Measurements from ENCODE around the gene PSME4. TPM values are rescaled to one million over a fixed set of nuclear protein-coding genes. Genes with fewer than 3 reads are reported as not detected.
"Not testable (repeated sequence)": the region's sequence is repeated elsewhere in the genome, so short reads cannot be mapped to it uniquely, and the experiment has no call there.

PSME4 gene
- total and polyA plus RNA-seq, 7 donors = 55.2 to 189 (median 113) TPM

- Histone ChIP-seq H3K9me3 (no peaks in the 10 kb centered on the region), H3K4me3 (no peak overlapping the region), H3K27me3 (ENCODE audit: insufficient read depth in 3 of 3, low read length in 2 of 3) (no peaks in the 10 kb centered on the region), H3K27ac (no peak overlapping the region), H3K4me1 (peaks cover 40% of the 10 kb centered on the region), H3K36me3 (ENCODE audit: insufficient read depth in 1 of 2, low read depth in 1 of 2) (no peaks in the 10 kb centered on the region)
- DNase-seq (no peak), ATAC-seq (no peak)
- no peak for TF ChIP-seq CTCF (IDR thresholded peaks at IDR 0.05)
- WGBS, 3 donors = 92 to 95% (median 92%) methylated on average over 11 of the region's 11 CpGs
- intact Hi-C loops (cut with DNase I) = no loop called here
Measured at GRCh38 chr2:53964987-53965687, 5.7 kb downstream of the PSME4 start.

- intact Hi-C loops (cut with DNase I) = no loop called here
- WGBS, 3 donors = 39 to 50% (median 46%) methylated on average over 2 of the region's 2 CpGs
- Histone ChIP-seq H3K36me3 (ENCODE audit: insufficient read depth in 1 of 2, low read depth in 1 of 2) (no peaks in the 10 kb centered on the region), H3K27me3 (ENCODE audit: insufficient read depth in 3 of 3, low read length in 2 of 3) (no peaks in the 10 kb centered on the region), H3K4me3 (no peak overlapping the region), H3K27ac (no peak overlapping the region), H3K4me1 (peaks cover 40% of the 10 kb centered on the region), H3K9me3 (no peaks in the 10 kb centered on the region)
- no peak for ATAC-seq
- TF ChIP-seq CTCF (IDR thresholded peaks at IDR 0.05) = no peak
- DNase-seq = no peak
Measured at GRCh38 chr2:53964257-53964952, 6.4 kb downstream of the PSME4 start.

- H3K27me3 ChIP-seq (ENCODE audit: insufficient read depth in 3 of 3, low read length in 2 of 3); H3K9me3 ChIP-seq; intact Hi-C loops (cut with DNase I); DNase-seq; H3K36me3 ChIP-seq (ENCODE audit: insufficient read depth in 1 of 2, low read depth in 1 of 2): not testable (repeated sequence)
- Histone ChIP-seq H3K27ac (peak overlapping the region; percentile 12), H3K4me1 (peaks cover 36% of the 10 kb centered on the region), H3K4me3 (peak overlapping the region; percentile 5)
- ATAC-seq = peak in 1 of 4 donors; percentile 46
- WGBS, 3 donors = 42 to 58% (median 51%) methylated on average over 10 of the region's 10 CpGs
Measured at GRCh38 chr2:53961478-53962216, 9.1 kb downstream of the PSME4 start.

- no peaks in the 10 kb centered on the region for H3K36me3 ChIP-seq (ENCODE audit: insufficient read depth in 1 of 2, low read depth in 1 of 2)
- H3K27ac ChIP-seq = no peak overlapping the region
- no peaks in the 10 kb centered on the region for H3K9me3 ChIP-seq
- ATAC-seq (no peak), DNase-seq (no peak)
- peaks cover 32% of the 10 kb centered on the region for H3K4me1 ChIP-seq
- WGBS, 3 donors = 57% methylated on average over 4 of the region's 4 CpGs
- no peaks in the 10 kb centered on the region for H3K27me3 ChIP-seq (ENCODE audit: insufficient read depth in 3 of 3, low read length in 2 of 3)
- H3K4me3 ChIP-seq = no peak overlapping the region
- no peak for TF ChIP-seq CTCF (IDR thresholded peaks at IDR 0.05)
- intact Hi-C loops (cut with DNase I) = no loop called here
Measured at GRCh38 chr2:53960476-53960875, 10.3 kb downstream of the PSME4 start.

- no peaks in the 10 kb centered on the region for H3K36me3 ChIP-seq (ENCODE audit: insufficient read depth in 1 of 2, low read depth in 1 of 2)
- 82 to 92% (median 86%) methylated on average over 2 of the region's 2 CpGs for WGBS, 3 donors
- no peaks in the 10 kb centered on the region for H3K9me3 ChIP-seq
- intact Hi-C loops (cut with DNase I) = no loop called here
- no peak for ATAC-seq
- no peaks in the 10 kb centered on the region for H3K27me3 ChIP-seq (ENCODE audit: insufficient read depth in 3 of 3, low read length in 2 of 3)
- peaks cover 34% of the 10 kb centered on the region for H3K4me1 ChIP-seq
- H3K4me3 ChIP-seq = no peak overlapping the region
- no peak for DNase-seq
- TF ChIP-seq CTCF (IDR thresholded peaks at IDR 0.05) = no peak
- no peak overlapping the region for H3K27ac ChIP-seq
Measured at GRCh38 chr2:53958443-53958842, 12.3 kb downstream of the PSME4 start.

All from psoas muscle (tissue), 8 donors.